Left colon (tissue), 2 donors: ENCODE results near the gene SLC12A6. TPM values are rescaled to one million over a fixed set of nuclear protein-coding genes. Genes with fewer than 3 reads are reported as not detected.
"Not testable (repeated sequence)": the region's sequence is repeated elsewhere in the genome, so short reads cannot be mapped to it uniquely, and the experiment has no call there.

Source experiments
- ATAC-seq: fragments of 200-7000 bp; cut with Tn5 transposase; one replicate; pipeline ENCODE4 v1.9.1; 2020; ENCODE audit warnings: mild to moderate bottlenecking, moderate library complexity
- DNase-seq, 2 donors: peaks; one replicate each; pipeline ENCODE4 v3.0.0-alpha.2; 2020
- intact Hi-C, 2 donors: fragments of 100-400 bp; cut with DNase I in 1 of 2; cut with micrococcal nuclease in 1 of 2; formaldehyde crosslinking; loops; one replicate each; pipeline versions ENCODE4 v1.11.2 to v1.14.0; 2022; cut with DNase I, micrococcal nuclease
- total RNA-seq, 2 donors: library from RNA; stranded (reverse); fragmentation: NEBNext Ultra II Directional; extraction: Animal tissue kit (Norgen Biotek cat#: 25700); gene quantifications; one replicate each; pipeline ENCODE4 v1.2.1, GENCODE V29; 2021
- donor health status: DM: no; HTN: no; CAD: no.
- donor health status: DM: yes; HTN: yes; CAD: no.

SLC12A6 gene
- total RNA-seq, 2 donors from 2014 or later, result 13.9 to 19.2 TPM

GRCh38 chr15:34233614-34234013 is 104.0 kb downstream of the SLC12A6 start:
- intact Hi-C loops, result no loop called here
- DNase-seq, result no peak
- ATAC-seq, result no peak

GRCh38 chr15:34223904-34224596 is 113.5 kb downstream of the SLC12A6 start:
- ATAC-seq (peak; percentile 36), DNase-seq (peak in 1 of 2 donors; percentile 11)
- intact Hi-C loops, result loop anchor here in 1 of 2 donors (5.0 kb wide), 1 partner anchor 122 kb away; the partner anchor contains the start of genes EMC7 and PGBD4

- DNase-seq (no peak), ATAC-seq (no peak)
- intact Hi-C loops, result loop anchor here in 1 of 2 donors (10.0 kb wide), 1 partner anchor 153 kb away; no protein-coding TSS in a partner anchor
These were observed 119.9 kb downstream of the SLC12A6 start for GRCh38 chr15:34217587-34218225.

GRCh38 chr15:34216527-34217270 is 120.9 kb downstream of the SLC12A6 start:
- intact Hi-C loops, result loop anchor here in 1 of 2 donors (10.0 kb wide), 1 partner anchor 152 kb away; no protein-coding TSS in a partner anchor
- DNase-seq (no peak), ATAC-seq (no peak)

- ATAC-seq, result no peak
These were observed 123.4 kb downstream of the SLC12A6 start for GRCh38 chr15:34214135-34214534.

GRCh38 chr15:34213690-34214089 is 123.9 kb downstream of the SLC12A6 start:
- intact Hi-C loops, result loop anchor here (5.0 to 10.0 kb wide), 2 partner anchors 149 to 151 kb away; no protein-coding TSS in a partner anchor
- ATAC-seq (no peak), DNase-seq (no peak)

More at GRCh38 chr15:34214135-34214534, 123.4 kb downstream of the SLC12A6 start:
- no peak for DNase-seq
- intact Hi-C loops, result loop anchor here (5.0 to 10.0 kb wide), 2 partner anchors 149 to 152 kb away; no protein-coding TSS in a partner anchor

GRCh38 chr15:34209421-34210282 is 127.9 kb downstream of the SLC12A6 start, which contains the start of gene KATNBL1:
KATNBL1 (minus strand) TSS chr15:34210096; CDS start chr15:34163676, 46,420 bp downstream.
- intact Hi-C loops, result loop anchor here (5.0 to 10.0 kb wide), 2 partner anchors 145 to 147 kb away; no protein-coding TSS in a partner anchor
- ATAC-seq (peak; percentile 94), DNase-seq (peak; percentile 96 to 100)

GRCh38 chr15:34206011-34206410 is 131.6 kb downstream of the SLC12A6 start:
- ATAC-seq (no peak), DNase-seq (no peak)
- intact Hi-C loops, result no loop called here

GRCh38 chr15:34203936-34204335 is 133.6 kb downstream of the SLC12A6 start:
- intact Hi-C loops, result no loop called here
- ATAC-seq (no peak), DNase-seq (no peak)

- DNase-seq (no peak), ATAC-seq (no peak)
- intact Hi-C loops, result no loop called here
These were observed 134.3 kb downstream of the SLC12A6 start for GRCh38 chr15:34203305-34203704.

GRCh38 chr15:34193272-34193671 is 144.3 kb downstream of the SLC12A6 start:
- DNase-seq, intact Hi-C loops, ATAC-seq: not testable (repeated sequence)

GRCh38 chr15:34188711-34189110 is 148.9 kb downstream of the SLC12A6 start:
- DNase-seq (no peak), ATAC-seq (no peak)
- intact Hi-C loops, result no loop called here

GRCh38 chr15:34185666-34186065 is 151.9 kb downstream of the SLC12A6 start:
- intact Hi-C loops, result no loop called here
- ATAC-seq (no peak), DNase-seq (no peak)

- intact Hi-C loops, result no loop called here
These were observed 154.6 kb downstream of the SLC12A6 start for GRCh38 chr15:34182942-34183341.

More at GRCh38 chr15:34182942-34183341, 154.6 kb downstream of the SLC12A6 start:
- no peak for DNase-seq
- no peak for ATAC-seq
